ENCODE measurements around the gene IFNA1. TPM values are rescaled to one million over a fixed set of nuclear protein-coding genes. Genes with fewer than 3 reads are reported as not detected.
"Not testable (repeated sequence)": the region's sequence is repeated elsewhere in the genome, so short reads cannot be mapped to it uniquely, and the experiment has no call there.

IFNA1 gene
- polyA plus RNA-seq, 3 donors from 2014 or later: not detected

GRCh38 chr9:21415493-21416267 is 24.6 kb upstream of the IFNA1 start:
- Mint-ChIP-seq H3K9me3 (no peaks in the 10 kb centered on the region), H3K27me3 (ENCODE audit: low read depth in 3 of 3) (peaks cover 0 to 5% (median 3%) of the 10 kb centered on the region in 3 donors), H3K4me3 (no peak overlapping the region), H3K4me1 (no peaks in the 10 kb centered on the region), H3K27ac (no peak overlapping the region), H3K36me3 (no peaks in the 10 kb centered on the region)
- DNase-seq: no peak

- no peaks in the 10 kb centered on the region for H3K4me1 Mint-ChIP-seq
- H3K27ac Mint-ChIP-seq: no peak overlapping the region
- no peak overlapping the region for H3K4me3 Mint-ChIP-seq
- no peak for DNase-seq
- H3K36me3 Mint-ChIP-seq: no peaks in the 10 kb centered on the region
- no peaks in the 10 kb centered on the region for H3K9me3 Mint-ChIP-seq
- H3K27me3 Mint-ChIP-seq (ENCODE audit: low read depth in 3 of 3): peaks cover 12 to 26% (median 13%) of the 10 kb centered on the region in 3 donors
Observed at GRCh38 chr9:21428235-21428634, 12.0 kb upstream of the IFNA1 start.

- peaks cover 10 to 24% (median 13%) of the 10 kb centered on the region in 3 donors for H3K27me3 Mint-ChIP-seq (ENCODE audit: low read depth in 3 of 3)
- no peak overlapping the region for H3K4me3 Mint-ChIP-seq
- H3K9me3 Mint-ChIP-seq: no peaks in the 10 kb centered on the region
- H3K27ac Mint-ChIP-seq: no peak overlapping the region
- no peaks in the 10 kb centered on the region for H3K36me3 Mint-ChIP-seq
- no peaks in the 10 kb centered on the region for H3K4me1 Mint-ChIP-seq
- DNase-seq: no peak
Observed at GRCh38 chr9:21429191-21429590, 11.0 kb upstream of the IFNA1 start.

- H3K9me3 Mint-ChIP-seq: no peaks in the 10 kb centered on the region
- H3K4me3 Mint-ChIP-seq: no peak overlapping the region
- H3K4me1 Mint-ChIP-seq: no peaks in the 10 kb centered on the region
- no peak overlapping the region for H3K27ac Mint-ChIP-seq
- H3K36me3 Mint-ChIP-seq: no peaks in the 10 kb centered on the region
- H3K27me3 Mint-ChIP-seq (ENCODE audit: low read depth in 3 of 3): peaks cover 2 to 10% (median 6%) of the 10 kb centered on the region in 3 donors
- no peak for DNase-seq
Observed at GRCh38 chr9:21432672-21433425, 7.4 kb upstream of the IFNA1 start.

- Mint-ChIP-seq H3K4me3 (no peak overlapping the region), H3K9me3 (no peaks in the 10 kb centered on the region), H3K4me1 (no peaks in the 10 kb centered on the region), H3K27ac (no peak overlapping the region), H3K27me3 (ENCODE audit: low read depth in 3 of 3) (peaks cover 2 to 9% (median 4%) of the 10 kb centered on the region in 3 donors), H3K36me3 (no peaks in the 10 kb centered on the region)
- peak; percentile 10 to 25 (median 14) for DNase-seq
Observed at GRCh38 chr9:21434202-21435014, 5.8 kb upstream of the IFNA1 start.

- H3K27ac Mint-ChIP-seq; H3K4me3 Mint-ChIP-seq; DNase-seq; H3K4me1 Mint-ChIP-seq; H3K36me3 Mint-ChIP-seq; H3K9me3 Mint-ChIP-seq; H3K27me3 Mint-ChIP-seq (ENCODE audit: low read depth in 3 of 3): not testable (repeated sequence)
Observed at GRCh38 chr9:21435015-21435383, 5.2 kb upstream of the IFNA1 start.

- Mint-ChIP-seq H3K4me1 (peaks cover 10% of the 10 kb centered on the region in 2 donors), H3K4me3 (peak overlapping the region in 2 of 5 donors; percentile 33 to 42), H3K27me3 (ENCODE audit: low read depth in 3 of 3) (peaks cover 0 to 7% (median 3%) of the 10 kb centered on the region in 3 donors), H3K27ac (no peak overlapping the region), H3K9me3 (no peaks in the 10 kb centered on the region), H3K36me3 (no peaks in the 10 kb centered on the region)
- DNase-seq: peak; percentile 14 to 39 (median 24)
Observed at GRCh38 chr9:21443849-21444625, 3.8 kb downstream of the IFNA1 start.

GRCh38 chr9:21449312-21449711 is 9.1 kb downstream of the IFNA1 start:
- H3K27me3 Mint-ChIP-seq (ENCODE audit: low read depth in 3 of 3): peaks cover 3 to 10% (median 7%) of the 10 kb centered on the region in 3 donors
- not testable (repeated sequence) for H3K9me3 Mint-ChIP-seq, H3K27ac Mint-ChIP-seq, H3K4me1 Mint-ChIP-seq, DNase-seq, H3K36me3 Mint-ChIP-seq, H3K4me3 Mint-ChIP-seq

- DNase-seq: no peak
- Mint-ChIP-seq H3K9me3 (no peaks in the 10 kb centered on the region), H3K36me3 (no peaks in the 10 kb centered on the region), H3K4me1 (no peaks in the 10 kb centered on the region), H3K27ac (no peak overlapping the region), H3K27me3 (ENCODE audit: low read depth in 3 of 3) (peaks cover 3 to 12% (median 7%) of the 10 kb centered on the region in 3 donors), H3K4me3 (no peak overlapping the region)
Observed at GRCh38 chr9:21450733-21451394, 10.6 kb downstream of the IFNA1 start.

- DNase-seq: no peak
- no peaks in the 10 kb centered on the region for H3K9me3 Mint-ChIP-seq
- peaks cover 3 to 14% (median 12%) of the 10 kb centered on the region in 3 donors for H3K27me3 Mint-ChIP-seq (ENCODE audit: low read depth in 3 of 3)
- H3K4me1 Mint-ChIP-seq: no peaks in the 10 kb centered on the region
- no peak overlapping the region for H3K27ac Mint-ChIP-seq
- H3K4me3 Mint-ChIP-seq: no peak overlapping the region
- no peaks in the 10 kb centered on the region for H3K36me3 Mint-ChIP-seq
Observed at GRCh38 chr9:21452681-21453080, 12.4 kb downstream of the IFNA1 start.

- Mint-ChIP-seq H3K4me1 (no peaks in the 10 kb centered on the region), H3K4me3 (no peak overlapping the region), H3K9me3 (no peaks in the 10 kb centered on the region), H3K36me3 (no peaks in the 10 kb centered on the region), H3K27me3 (ENCODE audit: low read depth in 3 of 3) (peaks cover 3 to 15% (median 12%) of the 10 kb centered on the region in 3 donors), H3K27ac (no peak overlapping the region)
- no peak for DNase-seq
Observed at GRCh38 chr9:21454149-21454548, 13.9 kb downstream of the IFNA1 start.

GRCh38 chr9:21455320-21455719 is 15.1 kb downstream of the IFNA1 start:
- Mint-ChIP-seq H3K4me1 (no peaks in the 10 kb centered on the region), H3K4me3 (no peak overlapping the region), H3K27me3 (ENCODE audit: low read depth in 3 of 3) (peaks cover 3 to 15% (median 10%) of the 10 kb centered on the region in 3 donors), H3K36me3 (no peaks in the 10 kb centered on the region), H3K27ac (no peak overlapping the region), H3K9me3 (no peaks in the 10 kb centered on the region)
- peak in 1 of 3 donors; percentile 5 for DNase-seq

GRCh38 chr9:21461377-21461776 is 21.1 kb downstream of the IFNA1 start:
- peaks cover 0 to 22% (median 4%) of the 10 kb centered on the region in 3 donors for H3K27me3 Mint-ChIP-seq (ENCODE audit: low read depth in 3 of 3)
- no peak for DNase-seq
- H3K9me3 Mint-ChIP-seq: peaks cover 0 to 2% (median 0%) of the 10 kb centered on the region in 6 donors
- no peaks in the 10 kb centered on the region for H3K36me3 Mint-ChIP-seq
- no peak overlapping the region for H3K4me3 Mint-ChIP-seq
- H3K27ac Mint-ChIP-seq: no peak overlapping the region
- H3K4me1 Mint-ChIP-seq: no peaks in the 10 kb centered on the region
